Measurements from ENCODE around the gene CUL4A. TPM values are rescaled to one million over a fixed set of nuclear protein-coding genes. Genes with fewer than 3 reads are reported as not detected.

CUL4A gene
- polyA plus RNA-seq, 1 donor from 2014 or later, result 69.9 TPM

- Histone ChIP-seq H3K9me2 (ENCODE audit: insufficient read depth, low read length) (no peaks in the 10 kb centered on the region), H3K27ac (ENCODE audit: low read length) (no peak overlapping the region), H2AFZ (ENCODE audit: low read depth, low read length) (no peak overlapping the region), H3K4me3 (ENCODE audit: low read length) (peak overlapping the region; percentile 14), H4K20me1 (ENCODE audit: insufficient read depth) (no peaks in the 10 kb centered on the region), H3K9ac (ENCODE audit: low read length) (no peak overlapping the region), H3K79me2 (replicated peaks; ENCODE audit: insufficient read depth, low read length) (peaks cover 55% of the 10 kb centered on the region), H3F3A (ENCODE audit: insufficient read depth, low read length, poor library complexity, severe bottlenecking) (no peaks in the 10 kb centered on the region), H3K36me3 (ENCODE audit: insufficient read depth, low read length) (no peaks in the 10 kb centered on the region), H3K9me3 (ENCODE audit: low read length) (no peaks in the 10 kb centered on the region), H3K4me2 (ENCODE audit: low read length) (no peak overlapping the region), H3K27me3 (ENCODE audit: insufficient read depth, low read depth, low read length) (no peaks in the 10 kb centered on the region)
- TF ChIP-seq TAF1 (IDR thresholded peaks at IDR 0.05; ENCODE audit: low read depth) (no peak), EP300 (conservative IDR thresholded peaks at IDR 0.05; ENCODE audit: poor library complexity, severe bottlenecking) (no peak), POLR2AphosphoS5 (IDR thresholded peaks at IDR 0.05) (no peak), CTCF (IDR thresholded peaks at IDR 0.05; ENCODE audit: poor library complexity, severe bottlenecking) (no peak), MXI1 (conservative IDR thresholded peaks at IDR 0.05; ENCODE audit: poor library complexity, severe bottlenecking) (no peak), RAD21 (conservative IDR thresholded peaks at IDR 0.05) (no peak), EZH2 (IDR thresholded peaks at IDR 0.05; ENCODE audit: borderline replicate concordance, insufficient read depth, low read length, poor library complexity, severe bottlenecking) (no peak), SMC3 (conservative IDR thresholded peaks at IDR 0.05; ENCODE audit: poor library complexity) (no peak)
- TF ChIP-seq, protein P1, sequence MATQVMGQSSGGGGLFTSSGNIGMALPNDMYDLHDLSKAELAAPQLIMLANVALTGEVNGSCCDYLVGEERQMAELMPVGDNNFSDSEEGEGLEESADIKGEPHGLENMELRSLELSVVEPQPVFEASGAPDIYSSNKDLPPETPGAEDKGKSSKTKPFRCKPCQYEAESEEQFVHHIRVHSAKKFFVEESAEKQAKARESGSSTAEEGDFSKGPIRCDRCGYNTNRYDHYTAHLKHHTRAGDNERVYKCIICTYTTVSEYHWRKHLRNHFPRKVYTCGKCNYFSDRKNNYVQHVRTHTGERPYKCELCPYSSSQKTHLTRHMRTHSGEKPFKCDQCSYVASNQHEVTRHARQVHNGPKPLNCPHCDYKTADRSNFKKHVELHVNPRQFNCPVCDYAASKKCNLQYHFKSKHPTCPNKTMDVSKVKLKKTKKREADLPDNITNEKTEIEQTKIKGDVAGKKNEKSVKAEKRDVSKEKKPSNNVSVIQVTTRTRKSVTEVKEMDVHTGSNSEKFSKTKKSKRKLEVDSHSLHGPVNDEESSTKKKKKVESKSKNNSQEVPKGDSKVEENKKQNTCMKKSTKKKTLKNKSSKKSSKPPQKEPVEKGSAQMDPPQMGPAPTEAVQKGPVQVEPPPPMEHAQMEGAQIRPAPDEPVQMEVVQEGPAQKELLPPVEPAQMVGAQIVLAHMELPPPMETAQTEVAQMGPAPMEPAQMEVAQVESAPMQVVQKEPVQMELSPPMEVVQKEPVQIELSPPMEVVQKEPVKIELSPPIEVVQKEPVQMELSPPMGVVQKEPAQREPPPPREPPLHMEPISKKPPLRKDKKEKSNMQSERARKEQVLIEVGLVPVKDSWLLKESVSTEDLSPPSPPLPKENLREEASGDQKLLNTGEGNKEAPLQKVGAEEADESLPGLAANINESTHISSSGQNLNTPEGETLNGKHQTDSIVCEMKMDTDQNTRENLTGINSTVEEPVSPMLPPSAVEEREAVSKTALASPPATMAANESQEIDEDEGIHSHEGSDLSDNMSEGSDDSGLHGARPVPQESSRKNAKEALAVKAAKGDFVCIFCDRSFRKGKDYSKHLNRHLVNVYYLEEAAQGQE (IDR thresholded peaks at IDR 0.05; ENCODE audit: borderline replicate concordance), result no peak
Observed at GRCh38 chr13:113205428-113205931, 3.9 kb upstream of the CUL4A start.

DNA sequence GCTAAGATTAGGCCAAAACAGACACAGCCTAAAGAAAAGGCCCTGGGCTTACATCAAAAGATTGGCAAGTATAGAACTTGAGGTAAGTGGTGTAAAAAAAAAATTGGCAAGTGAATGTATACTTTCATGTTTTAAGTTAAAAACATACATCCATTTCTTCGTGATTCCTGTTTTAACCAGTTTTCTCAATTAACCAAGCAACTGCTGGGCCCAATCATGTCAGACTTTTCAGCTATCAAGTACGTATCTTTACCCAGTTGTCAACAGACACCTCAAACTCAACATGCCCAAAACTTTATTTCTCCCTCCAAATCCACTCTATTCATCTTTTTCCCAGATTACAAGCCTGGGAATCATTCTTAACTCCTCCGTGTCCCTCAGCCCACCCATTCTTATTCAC lies 2.0 kb upstream of the CUL4A start:
- Histone ChIP-seq H3K4me3 (ENCODE audit: low read length) (peak overlapping the region; percentile 98), H3K36me3 (ENCODE audit: insufficient read depth, low read length) (no peaks in the 10 kb centered on the region), H3K9me2 (ENCODE audit: insufficient read depth, low read length) (no peaks in the 10 kb centered on the region), H3K9ac (ENCODE audit: low read length) (peak overlapping the region; percentile 98), H3F3A (ENCODE audit: insufficient read depth, low read length, poor library complexity, severe bottlenecking) (no peaks in the 10 kb centered on the region), H3K27ac (ENCODE audit: low read length) (peak overlapping the region; percentile 98), H3K9me3 (ENCODE audit: low read length) (no peaks in the 10 kb centered on the region), H3K4me2 (ENCODE audit: low read length) (peak overlapping the region; percentile 92), H3K79me2 (replicated peaks; ENCODE audit: insufficient read depth, low read length) (peaks cover 68% of the 10 kb centered on the region), H4K20me1 (ENCODE audit: insufficient read depth) (no peaks in the 10 kb centered on the region), H2AFZ (ENCODE audit: low read depth, low read length) (no peak overlapping the region), H3K27me3 (ENCODE audit: insufficient read depth, low read depth, low read length) (no peaks in the 10 kb centered on the region)
- TF ChIP-seq, protein P1 (IDR thresholded peaks at IDR 0.05; ENCODE audit: borderline replicate concordance), result no peak
- no peak for TF ChIP-seq EZH2 (IDR thresholded peaks at IDR 0.05; ENCODE audit: borderline replicate concordance, insufficient read depth, low read length, poor library complexity, severe bottlenecking)
- TF ChIP-seq RAD21 (conservative IDR thresholded peaks at IDR 0.05), result no peak
- no peak for TF ChIP-seq POLR2AphosphoS5 (IDR thresholded peaks at IDR 0.05)
- TF ChIP-seq CTCF (IDR thresholded peaks at IDR 0.05; ENCODE audit: poor library complexity, severe bottlenecking), result no peak
- TF ChIP-seq TAF1 (IDR thresholded peaks at IDR 0.05; ENCODE audit: low read depth), result no peak
- TF ChIP-seq MXI1 (conservative IDR thresholded peaks at IDR 0.05; ENCODE audit: poor library complexity, severe bottlenecking), result no peak
- no peak for TF ChIP-seq SMC3 (conservative IDR thresholded peaks at IDR 0.05; ENCODE audit: poor library complexity)
- TF ChIP-seq EP300 (conservative IDR thresholded peaks at IDR 0.05; ENCODE audit: poor library complexity, severe bottlenecking), result no peak
